ENCODE measurements around the gene STRBP.

- TF ChIP-seq CTCF (IDR thresholded peaks at IDR 0.05; ENCODE audit: low read depth, low read length) (no peak), MAX (IDR thresholded peaks at IDR 0.05; ENCODE audit: low read depth, low read length) (no peak), POLR2A (IDR thresholded peaks at IDR 0.05; ENCODE audit: extremely low read depth, insufficient read length) (no peak), MYC (IDR thresholded peaks at IDR 0.05; ENCODE audit: low read depth, low read length) (no peak)
Observed at GRCh38 chr9:123129423-123129822, 139.0 kb downstream of the STRBP start.
